Keratinocyte (primary cell): Measurements from ENCODE around the gene NLRP6.

Experiments used
- EZH2 ChIP-seq: IDR thresholded peaks from one replicate; pipeline ENCODE4 v1.6.1; 2012; ENCODE audit warnings: inconsistent platforms, mild to moderate bottlenecking, low read length, moderate library complexity
- TF ChIP-seq, protein P1 (sequence below), 3 experiments: IDR thresholded peaks in 1 of 3; conservative IDR thresholded peaks in 1 of 3; optimal IDR thresholded peaks in 1 of 3; 2 replicates in 2 of 3; 3 replicates in 1 of 3; pipeline versions ENCODE3 to v1.5.1; 2011; ENCODE audit warnings: low read length in 3 of 3, mild to moderate bottlenecking in 3 of 3, moderate library complexity in 2 of 3, control low read depth in 1 of 3, inconsistent platforms in 1 of 3; ENCODE audit not compliant: insufficient read depth in 2 of 3; ENCODE audit errors: extremely low read depth in 1 of 3

DNA sequence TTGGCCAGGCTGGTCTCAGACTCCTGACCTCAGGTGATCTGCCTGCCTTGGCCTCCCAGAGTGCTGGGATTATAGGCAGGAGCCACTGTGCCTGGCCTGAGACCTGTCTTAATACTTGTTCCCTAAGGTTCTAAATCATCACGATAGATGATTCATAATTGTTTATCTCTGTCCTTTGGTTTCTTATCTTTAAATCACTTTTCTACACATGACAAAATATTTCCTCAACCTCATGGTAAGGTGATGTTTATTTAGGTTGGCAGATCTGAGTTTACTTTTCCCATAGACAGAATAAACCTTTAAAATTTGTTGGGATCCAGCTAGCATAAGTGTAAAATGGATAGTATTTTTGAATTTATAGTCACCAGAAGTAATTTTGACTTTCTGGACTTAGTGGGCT lies 37.9 kb upstream of the NLRP6 start:
- TF ChIP-seq, protein P1, sequence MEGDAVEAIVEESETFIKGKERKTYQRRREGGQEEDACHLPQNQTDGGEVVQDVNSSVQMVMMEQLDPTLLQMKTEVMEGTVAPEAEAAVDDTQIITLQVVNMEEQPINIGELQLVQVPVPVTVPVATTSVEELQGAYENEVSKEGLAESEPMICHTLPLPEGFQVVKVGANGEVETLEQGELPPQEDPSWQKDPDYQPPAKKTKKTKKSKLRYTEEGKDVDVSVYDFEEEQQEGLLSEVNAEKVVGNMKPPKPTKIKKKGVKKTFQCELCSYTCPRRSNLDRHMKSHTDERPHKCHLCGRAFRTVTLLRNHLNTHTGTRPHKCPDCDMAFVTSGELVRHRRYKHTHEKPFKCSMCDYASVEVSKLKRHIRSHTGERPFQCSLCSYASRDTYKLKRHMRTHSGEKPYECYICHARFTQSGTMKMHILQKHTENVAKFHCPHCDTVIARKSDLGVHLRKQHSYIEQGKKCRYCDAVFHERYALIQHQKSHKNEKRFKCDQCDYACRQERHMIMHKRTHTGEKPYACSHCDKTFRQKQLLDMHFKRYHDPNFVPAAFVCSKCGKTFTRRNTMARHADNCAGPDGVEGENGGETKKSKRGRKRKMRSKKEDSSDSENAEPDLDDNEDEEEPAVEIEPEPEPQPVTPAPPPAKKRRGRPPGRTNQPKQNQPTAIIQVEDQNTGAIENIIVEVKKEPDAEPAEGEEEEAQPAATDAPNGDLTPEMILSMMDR (optimal IDR thresholded peaks at IDR 0.05 in 1 of 3, IDR thresholded peaks at IDR 0.05 in 1 of 3, conservative IDR thresholded peaks at IDR 0.05 in 1 of 3; ENCODE audit: extremely low read depth in 1 of 3, insufficient read depth in 2 of 3, low read length in 3 of 3): no peak
- TF ChIP-seq EZH2: no peak
